Astrocyte of the spinal cord (primary cell): ENCODE measurements around the gene NCEH1.

ENCODE experiments used
- DNase-seq: peaks from one replicate; pipeline ENCODE4 v3.0.0; 2011; ENCODE audit warnings: low read depth, low spot score
- H3K4me3 ChIP-seq: 2 replicates; pipeline ENCODE4 v1.5.1; 2011; ENCODE audit warnings: low read depth, mild to moderate bottlenecking, low read length, moderate library complexity
- in situ Hi-C: cut with HindIII; loops from 2 replicates; pipeline ENCODE4 v1.10.0; 2017; ENCODE audit warnings: low sequenced_read_pairs
- TF ChIP-seq, protein P1 (sequence below): IDR thresholded peaks from 2 replicates; pipeline ENCODE4 v1.5.1; 2012; ENCODE audit warnings: low read depth, mild to moderate bottlenecking, low read length, inconsistent platforms

NCEH1 gene

DNA sequence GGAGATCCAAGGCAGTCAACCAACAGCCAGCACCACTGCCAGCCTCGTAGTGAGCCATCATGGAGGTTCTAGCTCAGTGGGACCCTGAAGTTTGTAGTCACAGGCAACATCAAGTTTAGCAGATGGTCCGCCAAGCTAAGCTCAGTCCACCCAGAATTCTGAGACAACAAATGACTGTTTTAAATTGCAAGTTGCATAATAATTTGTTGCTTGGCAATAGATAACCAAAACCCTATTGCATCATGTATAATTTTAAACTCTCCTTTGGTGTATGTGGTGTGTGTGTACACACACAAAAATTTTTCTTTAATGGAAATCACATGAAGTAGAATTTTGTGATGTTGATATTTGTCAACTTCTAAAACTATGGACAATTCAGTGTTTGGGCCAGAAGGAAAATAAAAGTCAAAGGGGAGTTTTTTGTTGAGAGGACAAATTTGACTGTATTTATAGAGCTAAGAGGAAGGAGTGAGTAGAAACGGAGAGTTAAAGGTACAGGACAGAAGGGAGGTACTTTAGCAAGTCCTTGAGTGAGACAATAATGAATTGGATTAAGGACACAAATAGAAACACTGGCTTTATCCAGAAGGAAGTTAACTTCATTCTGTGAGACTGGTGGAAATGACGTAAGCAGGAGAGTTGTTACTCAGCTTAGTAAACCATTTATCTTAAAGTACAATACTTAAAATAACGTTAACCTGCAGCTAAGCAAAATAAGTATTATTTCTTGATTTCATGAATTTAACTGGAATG is 83.6 kb downstream of the NCEH1 start:
- in situ Hi-C loops = no loop called here
- TF ChIP-seq, protein P1, sequence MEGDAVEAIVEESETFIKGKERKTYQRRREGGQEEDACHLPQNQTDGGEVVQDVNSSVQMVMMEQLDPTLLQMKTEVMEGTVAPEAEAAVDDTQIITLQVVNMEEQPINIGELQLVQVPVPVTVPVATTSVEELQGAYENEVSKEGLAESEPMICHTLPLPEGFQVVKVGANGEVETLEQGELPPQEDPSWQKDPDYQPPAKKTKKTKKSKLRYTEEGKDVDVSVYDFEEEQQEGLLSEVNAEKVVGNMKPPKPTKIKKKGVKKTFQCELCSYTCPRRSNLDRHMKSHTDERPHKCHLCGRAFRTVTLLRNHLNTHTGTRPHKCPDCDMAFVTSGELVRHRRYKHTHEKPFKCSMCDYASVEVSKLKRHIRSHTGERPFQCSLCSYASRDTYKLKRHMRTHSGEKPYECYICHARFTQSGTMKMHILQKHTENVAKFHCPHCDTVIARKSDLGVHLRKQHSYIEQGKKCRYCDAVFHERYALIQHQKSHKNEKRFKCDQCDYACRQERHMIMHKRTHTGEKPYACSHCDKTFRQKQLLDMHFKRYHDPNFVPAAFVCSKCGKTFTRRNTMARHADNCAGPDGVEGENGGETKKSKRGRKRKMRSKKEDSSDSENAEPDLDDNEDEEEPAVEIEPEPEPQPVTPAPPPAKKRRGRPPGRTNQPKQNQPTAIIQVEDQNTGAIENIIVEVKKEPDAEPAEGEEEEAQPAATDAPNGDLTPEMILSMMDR = no peak

DNA sequence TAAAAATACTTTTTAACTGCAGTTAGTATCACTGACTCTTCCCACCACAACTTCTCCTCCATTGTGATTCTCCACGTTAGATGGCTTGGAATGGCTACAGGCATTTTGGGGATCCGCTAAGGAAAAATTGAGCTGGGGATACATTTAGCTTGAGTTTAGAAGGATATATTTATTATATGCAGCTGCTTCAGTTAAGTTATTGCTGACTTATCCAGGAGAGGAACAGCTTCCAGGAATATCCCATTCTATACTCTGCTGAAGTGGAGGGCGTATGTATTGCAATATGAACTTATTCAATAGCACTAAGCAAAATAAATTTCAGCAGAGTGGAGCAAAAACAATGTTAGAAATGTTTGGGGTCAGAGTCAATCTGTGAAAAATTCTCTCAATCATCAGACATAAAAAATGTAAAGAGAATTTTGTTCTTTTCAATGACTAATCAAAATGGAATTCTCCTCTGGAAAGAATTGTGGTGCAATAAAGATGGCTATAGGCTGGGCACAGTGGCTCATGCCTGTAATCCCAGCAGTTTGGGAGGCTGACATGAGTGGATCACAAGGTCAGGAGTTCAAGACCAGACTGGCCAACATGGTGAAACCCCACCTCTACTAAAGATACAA is 84.7 kb downstream of the NCEH1 start:
- in situ Hi-C loops = no loop called here
- TF ChIP-seq, protein P1 = no peak
- H3K4me3 ChIP-seq = no peak overlapping the region
- DNase-seq = peak; percentile 68

More for the DNA sequence above, 83.6 kb downstream of the NCEH1 start:
- DNase-seq = peak; percentile 37
- H3K4me3 ChIP-seq = no peak overlapping the region

DNA sequence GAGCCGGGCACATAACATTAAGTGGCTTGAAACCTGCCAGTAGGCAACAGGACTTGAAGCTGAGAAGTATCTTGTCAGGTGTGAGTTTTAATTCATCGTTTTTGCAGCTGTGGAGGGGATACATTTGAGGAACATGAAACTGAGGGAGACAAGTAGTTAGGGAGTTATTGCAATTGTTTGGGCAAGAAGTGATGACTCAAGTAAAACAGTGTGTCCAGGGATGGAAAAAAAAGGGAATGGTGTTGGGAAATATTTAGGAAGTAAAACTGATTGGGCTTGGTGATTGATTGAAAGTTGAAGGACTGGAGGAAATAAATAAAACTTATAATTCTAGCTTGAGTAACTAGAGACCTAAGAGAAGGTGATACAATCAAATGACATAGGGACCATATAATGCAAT is 85.5 kb downstream of the NCEH1 start:
- no peak overlapping the region for H3K4me3 ChIP-seq
- in situ Hi-C loops = no loop called here
- TF ChIP-seq, protein P1 = no peak
- no peak for DNase-seq

DNA sequence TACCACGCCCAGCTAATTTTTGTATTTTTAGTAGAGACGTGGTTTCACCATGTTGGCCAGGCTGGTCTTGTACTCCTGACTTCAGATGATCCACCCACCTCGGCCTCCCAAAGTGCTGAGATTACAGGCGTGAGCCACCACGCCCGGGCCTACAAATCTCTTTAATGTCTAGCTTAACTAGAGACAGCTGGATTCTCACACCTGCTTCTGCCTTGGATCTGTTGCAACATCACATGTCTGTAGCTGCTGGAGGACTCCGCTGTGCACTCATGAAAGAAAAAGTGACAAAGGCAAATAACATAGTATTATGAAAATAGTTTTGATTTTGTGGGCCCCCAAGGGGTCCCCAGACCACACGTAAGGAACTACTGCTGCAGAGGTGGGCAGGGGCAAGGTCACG is 85.9 kb downstream of the NCEH1 start:
- TF ChIP-seq, protein P1 = no peak
- H3K4me3 ChIP-seq = no peak overlapping the region
- in situ Hi-C loops = no loop called here
- DNase-seq = no peak

DNA sequence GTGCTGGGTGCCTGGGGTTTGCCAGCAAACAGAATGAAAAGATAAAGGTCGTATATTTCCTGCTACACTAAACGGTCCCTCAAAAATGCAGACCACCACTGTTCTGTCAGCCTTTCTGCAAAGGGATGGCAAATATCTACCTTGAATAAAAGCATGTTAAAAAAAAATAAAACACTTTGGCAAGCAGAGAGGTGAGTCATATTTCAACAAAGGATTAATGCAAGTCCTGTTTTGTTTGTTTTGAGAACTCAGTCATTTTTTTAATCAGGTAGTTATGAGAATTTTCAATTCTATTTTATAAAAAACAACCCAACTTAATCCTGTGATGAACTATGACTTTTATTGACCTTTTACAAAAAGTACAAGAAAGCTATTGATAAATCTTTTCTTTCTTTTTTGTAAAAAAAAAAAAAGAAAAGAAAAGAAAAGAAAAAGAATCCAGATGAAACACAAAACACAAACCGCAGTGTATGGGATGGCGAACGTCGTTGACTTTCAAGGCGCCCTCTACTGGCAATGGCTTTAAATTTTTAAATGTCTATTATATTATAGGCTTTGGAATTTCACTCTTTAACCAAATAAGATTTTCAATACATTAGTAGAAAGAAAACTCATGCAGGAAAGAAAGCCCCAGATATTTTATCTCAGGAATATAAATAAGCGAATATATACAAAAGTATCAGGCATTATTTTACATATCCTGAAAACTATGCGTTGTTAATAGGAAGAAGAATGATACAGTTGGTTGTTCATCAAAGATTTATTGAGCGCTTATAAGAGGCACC is 87.8 kb downstream of the NCEH1 start:
- in situ Hi-C loops = no loop called here
- peak; percentile 79 for DNase-seq
- TF ChIP-seq, protein P1 = peak; percentile 66
- H3K4me3 ChIP-seq = no peak overlapping the region

DNA sequence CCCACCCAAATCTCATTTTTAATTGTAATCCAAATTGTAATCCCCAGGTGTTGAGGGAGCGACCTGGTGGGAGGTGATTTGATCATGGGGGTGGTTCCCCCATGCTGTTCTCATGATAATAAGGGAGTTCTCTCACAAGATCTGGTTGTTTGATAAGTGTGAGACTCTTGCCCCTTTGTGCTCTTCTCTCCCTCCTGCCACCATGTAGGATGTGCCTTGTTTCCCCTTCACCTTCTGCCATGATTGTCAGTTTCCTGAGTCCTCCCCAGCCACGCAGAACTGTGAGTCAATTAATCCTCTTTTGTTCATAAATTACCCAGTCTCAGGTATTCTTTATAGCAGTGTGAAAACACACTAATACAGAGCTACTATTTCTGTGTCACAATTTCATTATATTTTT is 88.7 kb downstream of the NCEH1 start:
- TF ChIP-seq, protein P1 = no peak
- no peak for DNase-seq
- in situ Hi-C loops = no loop called here
- H3K4me3 ChIP-seq = no peak overlapping the region
